ENCODE measurements around the gene SAP30. TPM values are rescaled to one million over a fixed set of nuclear protein-coding genes. Genes with fewer than 3 reads are reported as not detected.

Gene SAP30
- polyA plus RNA-seq, 1 donor = 14.9 TPM

DNA sequence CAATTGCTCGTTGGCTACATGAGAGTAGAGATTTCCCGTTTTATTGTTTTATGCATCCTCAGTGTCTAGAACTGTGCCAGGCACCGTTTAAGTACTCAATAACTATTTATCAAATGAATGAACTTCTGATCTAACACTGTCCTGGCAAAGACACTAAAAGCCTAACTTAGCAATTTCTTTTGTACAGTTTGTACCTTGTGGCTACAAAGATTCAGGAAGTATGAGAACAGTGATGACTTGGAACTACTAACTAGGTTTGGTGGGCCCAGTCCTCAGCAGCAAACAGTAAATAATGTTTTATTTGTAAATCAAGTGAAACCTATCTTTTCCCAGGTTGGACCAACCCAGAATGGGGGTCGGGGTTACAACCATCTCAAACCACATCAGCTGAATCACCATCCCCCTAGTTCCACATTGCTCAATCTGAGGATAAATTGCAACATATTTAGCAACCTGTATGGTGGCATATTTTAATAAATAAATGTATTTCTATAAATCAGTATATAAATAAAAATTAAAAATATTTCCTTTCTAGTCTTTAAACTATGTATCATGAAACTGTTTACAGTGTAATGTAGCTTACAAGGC, 40.4 kb downstream of the SAP30 start:
- no peak for DNase-seq

DNA sequence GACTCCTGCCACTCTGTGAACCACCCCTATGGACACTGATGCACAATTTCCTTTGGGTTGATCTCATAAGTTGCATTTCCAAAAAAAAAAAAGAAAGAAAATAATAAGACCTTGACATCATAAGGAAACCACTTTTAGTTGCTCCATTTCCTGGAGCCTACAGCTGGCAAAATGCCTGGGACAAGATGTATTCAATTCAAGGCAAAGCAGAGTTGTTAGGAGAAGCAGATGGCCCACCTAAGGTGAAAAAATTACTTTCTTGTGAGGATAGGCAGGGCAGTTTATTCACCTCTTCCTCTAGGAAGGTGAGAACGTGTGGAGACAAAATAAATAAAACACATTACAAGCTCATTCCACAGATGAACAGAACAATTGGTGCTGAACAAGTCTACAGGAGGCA, 42.3 kb downstream of the SAP30 start:
- no peak for DNase-seq

- no peak for DNase-seq
Observed at GRCh38 chr4:173414456-173414855, 43.7 kb downstream of the SAP30 start.

DNA sequence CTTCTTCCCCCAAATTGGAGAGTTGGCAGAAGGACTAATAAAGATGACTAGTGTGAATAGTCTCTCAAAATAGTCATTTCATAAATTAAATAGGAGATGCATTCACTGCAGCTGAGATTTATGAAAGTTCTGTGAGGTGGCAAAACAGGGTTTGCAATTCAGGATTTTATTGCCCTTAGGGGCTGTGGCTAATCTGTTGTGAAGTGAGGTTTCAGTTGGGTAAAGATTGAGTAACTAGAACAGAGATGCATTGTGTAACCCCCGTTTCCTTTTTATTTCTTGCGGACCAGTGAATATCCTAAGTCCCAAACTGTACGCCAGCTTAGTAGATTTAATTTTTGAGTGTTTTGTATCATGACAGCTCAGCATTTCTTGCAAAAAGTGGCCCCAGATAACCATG, 44.3 kb downstream of the SAP30 start:
- DNase-seq = no peak

DNA sequence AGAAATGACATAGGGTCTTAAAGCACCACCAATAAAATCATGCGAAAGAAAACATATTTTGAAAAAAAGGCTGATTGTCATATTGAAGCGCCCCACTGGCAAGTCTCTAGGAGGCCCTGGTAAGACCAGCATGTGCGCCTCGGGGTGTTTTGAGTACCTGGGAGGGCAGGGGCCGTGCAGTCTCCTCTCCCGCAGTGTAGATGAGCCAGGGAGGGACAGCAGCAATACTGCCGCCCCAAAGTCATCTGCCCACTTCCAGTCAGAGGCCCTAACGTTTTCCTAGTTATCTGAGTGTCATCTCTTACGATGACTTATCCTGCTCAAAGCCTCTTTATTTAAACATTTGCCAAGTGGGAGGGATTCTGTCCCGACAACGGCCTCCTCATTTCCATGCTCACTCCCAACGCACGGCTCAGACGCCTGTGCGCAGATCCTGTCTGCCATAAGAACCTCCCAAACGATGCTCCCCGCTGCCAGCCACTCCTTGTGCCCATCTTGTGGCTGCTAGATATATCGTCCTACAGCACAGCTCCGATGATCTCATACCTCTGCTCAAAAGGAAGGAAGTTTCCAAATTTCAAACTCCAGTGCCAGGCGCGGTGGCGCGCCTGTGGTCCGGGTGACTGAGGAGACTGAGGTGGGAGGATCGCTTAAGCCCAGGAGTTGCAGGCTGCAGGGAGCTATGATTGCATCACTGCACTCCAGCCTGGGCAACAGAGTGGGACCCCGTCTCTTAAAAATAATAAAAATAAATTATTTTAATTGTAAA, 45.3 kb downstream of the SAP30 start:
- no peak for DNase-seq

GRCh38 chr4:173417833-173418232, 47.1 kb downstream of the SAP30 start:
- DNase-seq = no peak

DNA sequence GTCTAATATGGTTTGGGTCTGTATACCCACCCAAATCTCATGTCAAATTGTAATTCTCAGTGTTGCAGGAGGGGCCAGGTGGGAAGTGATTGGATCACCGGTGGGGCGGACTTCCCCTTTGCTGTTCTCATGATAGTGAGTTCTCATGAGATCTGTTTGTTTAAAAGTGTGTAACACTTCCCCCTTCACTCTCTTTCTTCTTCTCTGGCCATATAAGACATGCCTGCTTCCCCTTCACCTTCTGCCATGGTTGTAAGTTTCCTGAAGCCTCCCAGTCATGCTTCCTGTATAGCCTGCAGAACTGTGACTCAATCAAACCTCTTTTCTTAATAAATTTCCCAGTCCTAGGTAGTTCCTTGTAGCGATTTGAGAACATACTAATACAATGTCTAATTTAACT, 47.9 kb downstream of the SAP30 start:
- DNase-seq = no peak

- no peak for DNase-seq
Observed at GRCh38 chr4:173420324-173420752, 49.6 kb downstream of the SAP30 start.

- no peak for DNase-seq
Observed at GRCh38 chr4:173420801-173421200, 50.0 kb downstream of the SAP30 start.

DNA sequence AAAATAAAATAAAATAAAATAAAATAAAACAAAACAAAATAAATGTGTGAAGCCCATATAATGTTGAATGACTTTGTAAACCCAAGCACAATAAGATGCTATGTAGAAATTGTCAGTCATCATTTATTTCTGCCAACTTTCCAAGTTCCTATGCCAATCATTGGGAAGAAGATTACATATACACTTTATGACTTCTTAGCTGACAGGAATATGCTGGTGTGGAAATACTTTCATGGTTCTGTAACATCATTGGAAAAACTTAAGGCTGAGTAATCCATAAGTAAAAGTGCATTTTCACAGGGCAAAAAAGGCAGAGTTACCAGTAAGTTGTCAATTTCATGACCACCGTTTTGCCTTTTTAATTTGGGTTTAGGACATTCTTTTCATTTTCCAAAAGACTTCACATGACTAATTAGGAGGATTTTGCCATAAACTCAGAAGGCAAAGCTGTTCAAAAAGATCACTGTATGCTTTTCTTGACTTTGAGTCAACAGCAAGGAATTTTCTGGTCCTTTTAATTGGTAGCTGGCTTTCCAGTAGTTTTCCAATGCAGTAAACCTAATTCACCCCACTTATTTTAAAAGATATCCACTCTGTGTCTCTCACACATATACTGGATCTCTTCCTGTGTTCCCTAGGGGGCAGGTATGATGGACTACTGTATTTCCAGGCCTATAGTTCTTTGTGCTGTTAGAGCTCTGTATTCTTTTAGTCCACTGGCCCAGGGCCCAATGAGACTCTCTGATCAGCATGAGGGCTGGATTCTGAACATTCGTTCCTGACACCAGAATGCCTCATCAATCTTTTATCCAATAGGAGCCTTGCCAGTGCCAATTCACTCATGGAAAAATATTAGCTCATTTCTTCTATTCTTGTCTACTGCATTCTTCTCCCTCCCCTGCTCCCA, 54.4 kb downstream of the SAP30 start:
- no peak for DNase-seq

GRCh38 chr4:173426064-173426463, 55.3 kb downstream of the SAP30 start:
- no peak for DNase-seq

Other genes starting within 250 kb of the SAP30 start
- 43.4 TPM for gene GALNT7, start 202.1 kb upstream of the SAP30 start, polyA plus RNA-seq (ENCODE audit: insufficient read length)
- gene HMGB2, start 36.6 kb upstream of the SAP30 start, polyA plus RNA-seq (ENCODE audit: insufficient read length) = 447 TPM
- 0.45 TPM for gene SCRG1, start 28.2 kb downstream of the SAP30 start, polyA plus RNA-seq (ENCODE audit: insufficient read length)
- not detected for gene HAND2, start 159.3 kb downstream of the SAP30 start, polyA plus RNA-seq (ENCODE audit: insufficient read length)